ENCODE results near the gene LYST. TPM values are rescaled to one million over a fixed set of nuclear protein-coding genes. Genes with fewer than 3 reads are reported as not detected.
"Not testable (repeated sequence)": the region's sequence is repeated elsewhere in the genome, so short reads cannot be mapped to it uniquely, and the experiment has no call there.

LYST gene
- total RNA-seq, 1 donor from 2014 or later = 16.4 TPM

DNA sequence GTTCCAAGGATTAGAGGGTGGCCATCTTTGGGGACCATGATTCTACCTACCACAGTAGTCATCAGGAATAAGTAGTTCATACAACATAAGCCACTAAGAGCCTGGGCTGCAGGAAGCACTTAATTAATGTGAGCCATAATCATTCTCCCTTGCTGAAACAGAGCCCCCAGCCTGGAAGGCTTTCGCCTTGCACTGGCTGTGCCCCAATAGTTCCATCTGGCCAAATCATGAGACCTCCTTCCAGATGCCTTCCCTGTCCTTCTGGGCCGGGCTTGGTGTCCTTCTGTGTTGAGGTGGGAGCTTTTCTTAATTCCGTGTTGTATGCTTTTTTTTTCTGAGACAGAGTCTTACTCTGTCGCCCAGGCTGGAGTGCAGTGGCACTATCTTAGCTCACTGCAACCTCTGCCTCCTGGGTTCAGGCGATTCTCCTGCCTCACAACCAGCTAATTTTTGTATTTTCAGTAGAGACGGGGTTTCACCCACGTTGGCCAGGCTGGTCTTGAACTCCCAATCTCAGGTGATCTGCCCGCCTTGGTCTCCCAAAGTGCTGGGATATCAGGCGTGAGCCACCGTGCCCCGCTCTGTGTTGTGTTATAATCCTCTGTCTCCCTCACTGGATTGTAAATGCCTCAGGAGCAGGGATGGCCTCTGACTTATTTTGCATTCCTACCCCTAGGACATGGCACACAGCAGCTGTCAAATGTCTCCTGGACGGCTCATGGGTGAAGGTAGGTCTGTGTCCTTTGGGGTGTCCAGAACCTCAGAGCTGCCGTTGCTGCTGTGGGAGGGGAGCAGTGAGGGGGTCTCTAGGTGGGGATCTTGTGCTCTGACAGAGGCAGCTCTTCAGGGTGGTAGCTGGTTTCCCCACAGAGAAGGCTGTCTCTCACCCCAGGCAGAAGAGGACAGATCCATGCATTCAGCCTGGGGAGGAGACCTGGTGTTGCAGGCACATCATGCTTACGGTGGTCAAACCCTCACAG lies 227.2 kb downstream of the LYST start:
- no peak overlapping the region for H3K4me3 Mint-ChIP-seq (ENCODE audit: unreplicated experiment)
- H3K27me3 Mint-ChIP-seq (ENCODE audit: low read depth) = peaks cover 9% of the 10 kb centered on the region
- peak; percentile 33 for DNase-seq (ENCODE audit: low spot score)
- TF ChIP-seq, protein P1, sequence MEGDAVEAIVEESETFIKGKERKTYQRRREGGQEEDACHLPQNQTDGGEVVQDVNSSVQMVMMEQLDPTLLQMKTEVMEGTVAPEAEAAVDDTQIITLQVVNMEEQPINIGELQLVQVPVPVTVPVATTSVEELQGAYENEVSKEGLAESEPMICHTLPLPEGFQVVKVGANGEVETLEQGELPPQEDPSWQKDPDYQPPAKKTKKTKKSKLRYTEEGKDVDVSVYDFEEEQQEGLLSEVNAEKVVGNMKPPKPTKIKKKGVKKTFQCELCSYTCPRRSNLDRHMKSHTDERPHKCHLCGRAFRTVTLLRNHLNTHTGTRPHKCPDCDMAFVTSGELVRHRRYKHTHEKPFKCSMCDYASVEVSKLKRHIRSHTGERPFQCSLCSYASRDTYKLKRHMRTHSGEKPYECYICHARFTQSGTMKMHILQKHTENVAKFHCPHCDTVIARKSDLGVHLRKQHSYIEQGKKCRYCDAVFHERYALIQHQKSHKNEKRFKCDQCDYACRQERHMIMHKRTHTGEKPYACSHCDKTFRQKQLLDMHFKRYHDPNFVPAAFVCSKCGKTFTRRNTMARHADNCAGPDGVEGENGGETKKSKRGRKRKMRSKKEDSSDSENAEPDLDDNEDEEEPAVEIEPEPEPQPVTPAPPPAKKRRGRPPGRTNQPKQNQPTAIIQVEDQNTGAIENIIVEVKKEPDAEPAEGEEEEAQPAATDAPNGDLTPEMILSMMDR (IDR thresholded peaks at IDR 0.05) = no peak
- no peaks in the 10 kb centered on the region for H3K9me3 Mint-ChIP-seq (ENCODE audit: low read depth)
- no peak overlapping the region for H3K27ac Mint-ChIP-seq (ENCODE audit: unreplicated experiment)
- peaks cover 9% of the 10 kb centered on the region for H3K4me1 Mint-ChIP-seq (ENCODE audit: low read depth)
- no peaks in the 10 kb centered on the region for H3K36me3 Mint-ChIP-seq (ENCODE audit: low read depth)

DNA sequence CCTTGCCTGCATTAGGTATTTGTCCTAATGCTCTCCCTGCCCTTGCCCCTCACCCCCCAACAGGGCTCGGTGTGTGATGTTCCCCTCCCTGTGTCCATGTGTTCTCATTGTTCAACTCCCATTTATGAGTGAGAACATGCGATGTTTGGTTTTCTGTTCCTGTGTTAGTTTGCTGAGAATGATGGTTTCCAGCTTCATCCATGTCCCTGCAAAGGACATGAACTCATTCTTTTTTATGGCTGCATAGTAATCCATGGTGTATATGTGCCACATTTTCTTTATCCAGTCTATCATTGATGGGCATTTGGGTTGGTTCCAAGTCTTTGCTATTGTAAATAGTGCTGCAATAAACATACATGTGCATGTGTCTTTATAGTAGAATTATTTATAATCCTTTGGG lies 228.1 kb downstream of the LYST start:
- not testable (repeated sequence) for H3K4me1 Mint-ChIP-seq (ENCODE audit: low read depth); H3K36me3 Mint-ChIP-seq (ENCODE audit: low read depth); H3K27ac Mint-ChIP-seq (ENCODE audit: unreplicated experiment); H3K4me3 Mint-ChIP-seq (ENCODE audit: unreplicated experiment); H3K27me3 Mint-ChIP-seq (ENCODE audit: low read depth); DNase-seq (ENCODE audit: low spot score); H3K9me3 Mint-ChIP-seq (ENCODE audit: low read depth)

DNA sequence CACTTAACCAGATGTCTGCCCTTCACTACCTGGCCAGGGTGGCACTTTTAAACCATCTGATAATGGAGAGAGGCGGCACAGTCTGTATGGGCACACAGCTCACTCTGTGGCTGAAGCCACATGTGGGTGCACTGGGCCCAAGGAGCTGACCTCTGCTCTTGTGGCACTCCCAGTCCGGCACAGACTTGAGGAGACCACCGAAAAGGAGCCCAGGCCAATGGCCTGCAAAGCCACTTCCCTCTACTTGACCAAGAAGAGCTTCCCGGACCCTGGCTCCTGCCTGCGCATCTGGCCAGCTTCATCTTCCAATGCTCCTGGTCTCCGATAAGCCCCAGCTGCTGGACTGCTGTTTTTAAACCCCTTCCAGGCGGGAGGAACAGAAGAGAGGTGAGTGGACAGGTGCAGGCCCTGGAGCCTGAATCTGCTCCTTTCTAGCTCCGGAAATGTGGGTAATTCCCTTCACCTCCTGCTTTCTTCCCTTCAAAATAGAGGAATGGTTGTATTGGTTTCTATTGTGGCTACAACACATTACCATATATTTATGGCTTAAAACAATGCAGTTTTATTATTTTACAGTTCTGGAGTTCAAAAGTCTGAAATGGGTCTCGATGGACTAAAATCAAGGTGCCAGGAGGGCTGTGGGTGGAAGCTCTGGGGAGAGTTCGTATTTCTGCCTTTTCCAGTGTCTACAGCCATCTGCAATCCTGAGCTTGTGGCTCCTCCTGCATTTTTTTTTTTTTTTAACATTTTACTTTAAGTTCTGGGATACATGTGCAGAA lies 228.8 kb downstream of the LYST start:
- DNase-seq (ENCODE audit: low spot score) = no peak
- H3K4me1 Mint-ChIP-seq (ENCODE audit: low read depth) = peaks cover 12% of the 10 kb centered on the region
- no peaks in the 10 kb centered on the region for H3K9me3 Mint-ChIP-seq (ENCODE audit: low read depth)
- H3K27me3 Mint-ChIP-seq (ENCODE audit: low read depth) = peaks cover 5% of the 10 kb centered on the region
- H3K36me3 Mint-ChIP-seq (ENCODE audit: low read depth) = no peaks in the 10 kb centered on the region
- H3K27ac Mint-ChIP-seq (ENCODE audit: unreplicated experiment) = no peak overlapping the region
- no peak overlapping the region for H3K4me3 Mint-ChIP-seq (ENCODE audit: unreplicated experiment)
- TF ChIP-seq, protein P1 (IDR thresholded peaks at IDR 0.05) = no peak

DNA sequence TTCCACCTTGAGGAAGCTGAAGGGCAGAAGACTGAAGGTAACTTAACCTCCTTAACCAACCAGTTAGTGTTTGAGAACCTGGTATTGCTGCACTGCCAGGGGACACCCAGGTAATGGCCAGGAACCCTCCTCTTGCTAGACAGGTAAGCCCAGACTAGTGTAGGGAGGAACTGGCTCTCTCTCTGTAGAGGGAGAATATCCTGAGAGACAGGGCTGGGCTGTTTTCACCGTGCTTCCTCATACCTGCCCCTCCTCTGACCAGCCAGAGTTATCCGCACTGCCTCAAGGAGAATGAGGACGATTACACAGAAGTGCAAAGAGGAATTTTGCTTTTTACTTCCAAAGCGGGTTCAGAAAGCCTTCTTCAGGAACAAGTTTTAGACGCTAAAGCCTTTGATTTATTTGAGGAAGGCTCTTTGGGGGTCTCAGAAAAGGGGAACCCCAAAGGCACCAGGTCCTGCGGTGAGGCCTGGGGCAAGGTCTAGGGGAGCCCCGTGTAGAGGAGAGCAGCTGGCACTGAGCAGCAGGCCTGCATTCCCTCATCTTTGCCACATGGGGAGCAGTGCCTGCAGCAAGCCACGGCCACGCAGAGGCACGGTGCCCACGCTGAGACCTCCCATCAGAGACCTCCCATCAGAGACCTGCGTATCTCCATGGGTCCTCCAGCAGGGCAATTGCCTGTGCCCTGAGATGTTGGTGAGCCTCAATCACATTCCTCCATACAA lies 230.6 kb downstream of the LYST start:
- H3K27ac Mint-ChIP-seq (ENCODE audit: unreplicated experiment) = no peak overlapping the region
- H3K27me3 Mint-ChIP-seq (ENCODE audit: low read depth) = no peaks in the 10 kb centered on the region
- DNase-seq (ENCODE audit: low spot score) = no peak
- H3K36me3 Mint-ChIP-seq (ENCODE audit: low read depth) = no peaks in the 10 kb centered on the region
- peaks cover 17% of the 10 kb centered on the region for H3K4me1 Mint-ChIP-seq (ENCODE audit: low read depth)
- H3K9me3 Mint-ChIP-seq (ENCODE audit: low read depth) = no peaks in the 10 kb centered on the region
- TF ChIP-seq, protein P1 (IDR thresholded peaks at IDR 0.05) = peak; percentile 21
- no peak overlapping the region for H3K4me3 Mint-ChIP-seq (ENCODE audit: unreplicated experiment)

DNA sequence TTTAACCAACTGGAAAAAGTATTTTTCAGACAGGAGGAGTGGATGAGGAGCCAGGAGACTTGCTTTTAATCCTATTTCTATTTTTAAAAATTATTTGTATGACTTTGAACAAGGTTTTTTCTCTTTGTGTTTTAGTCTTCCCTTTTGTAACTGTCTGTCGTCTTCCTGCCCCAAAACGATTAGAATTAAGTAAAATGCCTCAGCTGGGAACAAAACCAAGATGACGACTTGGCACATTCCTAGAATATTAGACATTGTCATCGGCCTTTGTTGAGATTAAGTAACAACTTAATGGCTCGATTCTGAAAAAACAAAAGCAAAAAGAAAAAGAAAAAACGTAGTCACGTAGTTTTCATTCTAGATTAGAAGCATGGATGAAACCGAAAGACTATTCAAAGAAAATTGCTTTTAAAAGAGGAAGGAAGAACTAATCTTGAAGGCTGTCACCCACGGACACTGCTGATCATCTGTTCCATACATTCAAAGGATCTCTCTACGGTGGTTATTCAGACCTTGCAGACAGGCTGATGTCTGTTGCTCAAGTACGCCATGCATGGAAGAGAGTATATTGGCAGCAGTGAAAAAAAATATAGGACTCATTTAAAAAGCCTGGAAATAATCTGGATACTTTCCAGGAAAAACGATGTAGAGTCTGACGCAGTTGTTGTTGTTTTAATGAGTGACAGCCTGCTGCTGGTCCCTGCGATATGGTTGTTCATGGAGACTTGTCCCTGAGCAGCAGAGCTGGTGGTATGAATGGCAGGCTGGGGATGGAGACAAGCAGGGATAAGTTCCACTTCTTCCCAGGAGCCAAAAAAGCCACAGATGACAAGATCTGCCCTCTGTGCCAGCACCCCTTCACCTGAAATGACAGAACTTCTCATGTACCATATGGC lies 234.0 kb downstream of the LYST start:
- H3K27me3 Mint-ChIP-seq (ENCODE audit: low read depth) = no peaks in the 10 kb centered on the region
- H3K4me1 Mint-ChIP-seq (ENCODE audit: low read depth) = peaks cover 17% of the 10 kb centered on the region
- H3K36me3 Mint-ChIP-seq (ENCODE audit: low read depth) = no peaks in the 10 kb centered on the region
- TF ChIP-seq, protein P1 (IDR thresholded peaks at IDR 0.05) = peak; percentile 37
- peak overlapping the region; percentile 52 for H3K4me3 Mint-ChIP-seq (ENCODE audit: unreplicated experiment)
- no peak for DNase-seq (ENCODE audit: low spot score)
- no peaks in the 10 kb centered on the region for H3K9me3 Mint-ChIP-seq (ENCODE audit: low read depth)
- peak overlapping the region; percentile 56 for H3K27ac Mint-ChIP-seq (ENCODE audit: unreplicated experiment)
